T-cell (primary cell): Measurements from ENCODE around the gene EP400. TPM values are rescaled to one million over a fixed set of nuclear protein-coding genes. Genes with fewer than 3 reads are reported as not detected.

Source experiments
- ATAC-seq, 4 experiments: fragments of 200-7000 bp in 3 of 4; fragments of 150-1000 bp in 1 of 4; cut with Tn5 transposase; replicated peaks in 1 of 4; 1 replicate in 3 of 4; 2 replicates in 1 of 4; pipeline ENCODE4 v1.10.0; 2021; ENCODE audit warnings: moderate library complexity in 3 of 4, mild to moderate bottlenecking in 2 of 4, moderate number of reproducible peaks in 1 of 4
- CTCF ChIA-PET, 2 donors: fragments of 300-600 bp; sonication (Branson Sonifier 250); formaldehyde crosslinking; loops; one replicate each; lab custom pipeline; 2022; ENCODE audit warnings: antibody characterized with exemption in 2 of 2; lab: Charles Lee
- POLR2A ChIA-PET, 2 donors: fragments of 300-600 bp; sonication (Branson Sonifier 250); formaldehyde crosslinking; loops; one replicate each; lab custom pipeline; 2022; ENCODE audit warnings: antibody characterized with exemption in 2 of 2; lab: Charles Lee
- DNase-seq, 35 experiments: peaks; one replicate each; pipeline versions ENCODE4 v3.0.0 to v3.0.0-alpha.2; 2013 to 2023
- H3K27ac ChIP-seq: one replicate; pipeline ENCODE4 v1.5.1; 2013; ENCODE audit warnings: low read length
- H3K27me3 ChIP-seq, 2 experiments: replicated peaks in 1 of 2; 1 replicate in 1 of 2; 2 replicates in 1 of 2; pipeline versions ENCODE4 v1.6.1 to v1.7.0; 2013; ENCODE audit warnings: low read length in 1 of 2, mixed read lengths in 1 of 2; ENCODE audit not compliant: control insufficient read depth in 2 of 2, insufficient read depth in 2 of 2; ENCODE audit errors: extremely low read depth in 1 of 2
- H3K36me3 ChIP-seq, 2 donors: 1 replicate in 1 of 2; 2 replicates in 1 of 2; pipeline versions ENCODE4 v1.6.1 to v1.7.0; 2013; ENCODE audit warnings: low read length in 1 of 2; ENCODE audit not compliant: control insufficient read depth in 2 of 2, insufficient read depth in 1 of 2; ENCODE audit errors: extremely low read depth in 1 of 2
- H3K4me1 ChIP-seq, 2 experiments: 1 replicate in 1 of 2; 2 replicates in 1 of 2; pipeline versions ENCODE4 v1.6.1 to v1.7.0; 2013; ENCODE audit warnings: low read length in 2 of 2, mixed read lengths in 1 of 2; ENCODE audit not compliant: insufficient read depth in 2 of 2, control insufficient read depth in 1 of 2; ENCODE audit errors: extremely low read depth in 1 of 2
- H3K4me3 ChIP-seq, 2 donors: 1 replicate in 1 of 2; 2 replicates in 1 of 2; pipeline versions ENCODE4 v1.5.1 to v1.7.0; 2013; ENCODE audit warnings: mild to moderate bottlenecking in 2 of 2, low read length in 1 of 2, moderate library complexity in 1 of 2; ENCODE audit not compliant: control insufficient read depth in 1 of 2; ENCODE audit errors: extremely low read depth in 1 of 2
- H3K9me3 ChIP-seq: 2 replicates; pipeline ENCODE4 v1.7.0; 2013
- H3K27ac Mint-ChIP-seq, 2 donors: one replicate each; pipeline ENCODE4 v1.8.0; 2020 to 2021; ENCODE audit warnings: mild to moderate bottlenecking in 2 of 2, mixed read lengths in 2 of 2
- H3K27me3 Mint-ChIP-seq, 2 donors: one replicate each; pipeline ENCODE4 v1.8.0; 2021 to 2022; ENCODE audit warnings: mixed read lengths in 2 of 2
- H3K36me3 Mint-ChIP-seq: one replicate; pipeline ENCODE4 v1.8.0; 2021; ENCODE audit warnings: mixed read lengths
- H3K4me1 Mint-ChIP-seq, 3 donors: one replicate each; pipeline ENCODE4 v1.8.0; 2020 to 2022; ENCODE audit warnings: mixed read lengths in 3 of 3, mild to moderate bottlenecking in 1 of 3
- H3K4me3 Mint-ChIP-seq, 3 donors: one replicate each; pipeline ENCODE4 v1.8.0; 2020 to 2022; ENCODE audit warnings: mild to moderate bottlenecking in 3 of 3, mixed read lengths in 3 of 3, moderate library complexity in 3 of 3
- H3K9me3 Mint-ChIP-seq, 3 donors: one replicate each; pipeline ENCODE4 v1.8.0; 2020 to 2022; ENCODE audit warnings: mixed read lengths in 3 of 3
- WGBS: methylation state at CpG from one replicate; pipeline ENCODE4 v1.1.5; 2013; ENCODE audit warnings: missing lambda C conversion rate; ENCODE audit not compliant: insufficient coverage; 5-methylcytosine and 5-hydroxymethylcytosine counted together
- total RNA-seq, 35 experiments: library from RNA in 6 of 35; stranded (reverse) in 6 of 35; fragments of 120-200 nt in 1 of 35; gene quantifications; one replicate each; pipeline versions ENCODE4 v1.2.1 to v1.2.4 and lab custom pipeline; 2013 to 2026

The EP400 gene
- total RNA-seq, 5 donors from 2014 or later (not counting 1 experiment from before 2014, with no cell fraction given) = 75.7 to 84.3 (median 79.2) TPM

GRCh38 chr12:131916306-131917138 is 33.2 kb upstream of the EP400 start:
- whole genome bisulfite sequencing = 94% methylated on average over 23 of the region's 36 CpGs
- H3K36me3 ChIP-seq = peaks cover 36 to 54% of the 10 kb centered on the region in 2 donors
- Mint-ChIP-seq H3K36me3 (peaks cover 10% of the 10 kb centered on the region), H3K9me3 (no peaks in the 10 kb centered on the region), H3K4me3 (no peak overlapping the region), H3K27me3 (no peaks in the 10 kb centered on the region), H3K4me1 (no peaks in the 10 kb centered on the region), H3K27ac (no peak overlapping the region)
- no peak for DNase-seq
- no peak overlapping the region for H3K4me3 ChIP-seq
- POLR2A ChIA-PET = no interaction called here
- H3K27me3 ChIP-seq = no peaks in the 10 kb centered on the region
- no peak overlapping the region for H3K27ac ChIP-seq
- peaks cover 0 to 11% of the 10 kb centered on the region in 2 experiments for H3K4me1 ChIP-seq
- CTCF ChIA-PET = no interaction called here
- H3K9me3 ChIP-seq = no peaks in the 10 kb centered on the region
- ATAC-seq = no peak

- peaks cover 11% of the 10 kb centered on the region for H3K36me3 Mint-ChIP-seq
- CTCF ChIA-PET = no interaction called here
- no peaks in the 10 kb centered on the region for H3K9me3 Mint-ChIP-seq
- no peaks in the 10 kb centered on the region for H3K27me3 Mint-ChIP-seq
- H3K36me3 ChIP-seq = peaks cover 33 to 49% of the 10 kb centered on the region in 2 donors
- no peak overlapping the region for H3K4me3 Mint-ChIP-seq
- H3K27ac Mint-ChIP-seq = no peak overlapping the region
- H3K4me3 ChIP-seq = no peak overlapping the region
- H3K4me1 ChIP-seq = peaks cover 0 to 11% of the 10 kb centered on the region in 2 experiments
- WGBS = 97% methylated on average over 10 of the region's 31 CpGs
- ATAC-seq (no peak), DNase-seq (peak in 2 of 35 experiments; percentile 18 to 20)
- H3K9me3 ChIP-seq = no peaks in the 10 kb centered on the region
- POLR2A ChIA-PET = interaction anchor here in 1 of 2 donors (1.0 kb wide), 1 partner anchor 33 kb away, joined by 3 read pairs; the partner anchor contains the start of gene EP400
- H3K27ac ChIP-seq = no peak overlapping the region
- no peaks in the 10 kb centered on the region for H3K4me1 Mint-ChIP-seq
- H3K27me3 ChIP-seq = no peaks in the 10 kb centered on the region
Measured at GRCh38 chr12:131917139-131917710, 32.5 kb upstream of the EP400 start.

- Mint-ChIP-seq H3K27ac (no peak overlapping the region), H3K36me3 (peaks cover 11% of the 10 kb centered on the region), H3K9me3 (no peaks in the 10 kb centered on the region), H3K27me3 (no peaks in the 10 kb centered on the region), H3K4me1 (no peaks in the 10 kb centered on the region), H3K4me3 (no peak overlapping the region)
- ChIA-PET CTCF (no interaction called here), POLR2A (interaction anchor here in 1 of 2 donors (1.0 kb wide), 1 partner anchor 32 kb away, joined by 3 read pairs; the partner anchor contains the start of gene EP400)
- no peak overlapping the region for H3K4me3 ChIP-seq
- H3K36me3 ChIP-seq = peaks cover 29 to 44% of the 10 kb centered on the region in 2 donors
- H3K9me3 ChIP-seq = no peaks in the 10 kb centered on the region
- no peak for DNase-seq
- no peaks in the 10 kb centered on the region for H3K27me3 ChIP-seq
- 100% methylated on average over 9 of the region's 18 CpGs for WGBS
- peaks cover 0 to 11% of the 10 kb centered on the region in 2 experiments for H3K4me1 ChIP-seq
- no peak overlapping the region for H3K27ac ChIP-seq
- no peak for ATAC-seq
Measured at GRCh38 chr12:131917711-131918306, 31.9 kb upstream of the EP400 start.

- Mint-ChIP-seq H3K9me3 (no peaks in the 10 kb centered on the region), H3K4me3 (no peak overlapping the region), H3K36me3 (peaks cover 11% of the 10 kb centered on the region), H3K27me3 (no peaks in the 10 kb centered on the region), H3K4me1 (no peaks in the 10 kb centered on the region), H3K27ac (no peak overlapping the region)
- Histone ChIP-seq H3K27me3 (no peaks in the 10 kb centered on the region), H3K36me3 (peaks cover 26 to 39% of the 10 kb centered on the region in 2 donors), H3K4me1 (peaks cover 0 to 11% of the 10 kb centered on the region in 2 experiments), H3K27ac (no peak overlapping the region), H3K9me3 (no peaks in the 10 kb centered on the region), H3K4me3 (no peak overlapping the region)
- CTCF ChIA-PET = no interaction called here
- ATAC-seq (no peak), DNase-seq (no peak)
- POLR2A ChIA-PET = interaction anchor here in 1 of 2 donors (1.0 kb wide), 1 partner anchor 31 kb away, joined by 3 read pairs; the partner anchor contains the start of gene EP400
- WGBS = 91% methylated on average over 13 of the region's 20 CpGs
Measured at GRCh38 chr12:131918311-131919050, 31.3 kb upstream of the EP400 start.

GRCh38 chr12:131919051-131919347 is 30.7 kb upstream of the EP400 start:
- ChIA-PET CTCF (no interaction called here), POLR2A (no interaction called here)
- Mint-ChIP-seq H3K9me3 (no peaks in the 10 kb centered on the region), H3K4me3 (no peak overlapping the region), H3K27ac (no peak overlapping the region), H3K36me3 (peaks cover 11% of the 10 kb centered on the region), H3K27me3 (no peaks in the 10 kb centered on the region), H3K4me1 (no peaks in the 10 kb centered on the region)
- WGBS = 97% methylated on average over 13 of the region's 19 CpGs
- H3K27ac ChIP-seq = no peak overlapping the region
- H3K36me3 ChIP-seq = peaks cover 25 to 35% of the 10 kb centered on the region in 2 donors
- H3K4me1 ChIP-seq = peaks cover 0 to 11% of the 10 kb centered on the region in 2 experiments
- DNase-seq = no peak
- no peak overlapping the region for H3K4me3 ChIP-seq
- no peaks in the 10 kb centered on the region for H3K9me3 ChIP-seq
- no peaks in the 10 kb centered on the region for H3K27me3 ChIP-seq
- ATAC-seq = no peak
